HL-60 (cell line): ENCODE data around the gene AKR1E2.

Source experiments
- POLR2AphosphoS5 ChIP-seq: IDR thresholded peaks from 2 replicates; pipeline ENCODE4 v1.6.1; 2012; ENCODE audit warnings: low read depth
- TF ChIP-seq, protein P1 (sequence below): IDR thresholded peaks from one replicate; pipeline ENCODE4 v1.5.1; 2011; ENCODE audit warnings: low read length, control low read depth, inconsistent platforms; ENCODE audit not compliant: insufficient read depth
- TF ChIP-seq, protein P2 (sequence below): IDR thresholded peaks from 2 replicates; pipeline ENCODE4 v1.6.1; 2012; ENCODE audit warnings: low read depth; ENCODE audit not compliant: insufficient replicate concordance

DNA sequence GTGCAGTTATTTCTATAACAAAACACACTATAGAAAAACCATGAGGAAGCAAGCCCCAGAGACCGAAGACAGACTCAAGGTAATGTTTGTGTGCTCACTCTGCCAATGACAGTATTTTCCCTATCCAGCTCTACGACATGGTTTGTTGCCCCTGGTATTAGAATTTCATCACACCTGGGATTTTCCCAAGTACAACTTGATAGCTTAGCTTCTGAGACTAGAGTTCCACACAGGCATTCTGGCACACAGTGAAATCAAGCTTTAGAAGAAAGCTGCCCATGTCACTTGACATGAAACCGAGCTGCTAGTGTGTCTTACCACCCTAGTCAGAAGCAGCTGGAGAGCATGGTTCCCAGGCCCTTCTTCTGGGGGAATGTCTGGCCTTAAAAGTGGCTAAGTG lies 44.1 kb upstream of the AKR1E2 start:
- TF ChIP-seq, protein P1, sequence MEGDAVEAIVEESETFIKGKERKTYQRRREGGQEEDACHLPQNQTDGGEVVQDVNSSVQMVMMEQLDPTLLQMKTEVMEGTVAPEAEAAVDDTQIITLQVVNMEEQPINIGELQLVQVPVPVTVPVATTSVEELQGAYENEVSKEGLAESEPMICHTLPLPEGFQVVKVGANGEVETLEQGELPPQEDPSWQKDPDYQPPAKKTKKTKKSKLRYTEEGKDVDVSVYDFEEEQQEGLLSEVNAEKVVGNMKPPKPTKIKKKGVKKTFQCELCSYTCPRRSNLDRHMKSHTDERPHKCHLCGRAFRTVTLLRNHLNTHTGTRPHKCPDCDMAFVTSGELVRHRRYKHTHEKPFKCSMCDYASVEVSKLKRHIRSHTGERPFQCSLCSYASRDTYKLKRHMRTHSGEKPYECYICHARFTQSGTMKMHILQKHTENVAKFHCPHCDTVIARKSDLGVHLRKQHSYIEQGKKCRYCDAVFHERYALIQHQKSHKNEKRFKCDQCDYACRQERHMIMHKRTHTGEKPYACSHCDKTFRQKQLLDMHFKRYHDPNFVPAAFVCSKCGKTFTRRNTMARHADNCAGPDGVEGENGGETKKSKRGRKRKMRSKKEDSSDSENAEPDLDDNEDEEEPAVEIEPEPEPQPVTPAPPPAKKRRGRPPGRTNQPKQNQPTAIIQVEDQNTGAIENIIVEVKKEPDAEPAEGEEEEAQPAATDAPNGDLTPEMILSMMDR, result no peak
- no peak for TF ChIP-seq POLR2AphosphoS5
- TF ChIP-seq, protein P2, sequence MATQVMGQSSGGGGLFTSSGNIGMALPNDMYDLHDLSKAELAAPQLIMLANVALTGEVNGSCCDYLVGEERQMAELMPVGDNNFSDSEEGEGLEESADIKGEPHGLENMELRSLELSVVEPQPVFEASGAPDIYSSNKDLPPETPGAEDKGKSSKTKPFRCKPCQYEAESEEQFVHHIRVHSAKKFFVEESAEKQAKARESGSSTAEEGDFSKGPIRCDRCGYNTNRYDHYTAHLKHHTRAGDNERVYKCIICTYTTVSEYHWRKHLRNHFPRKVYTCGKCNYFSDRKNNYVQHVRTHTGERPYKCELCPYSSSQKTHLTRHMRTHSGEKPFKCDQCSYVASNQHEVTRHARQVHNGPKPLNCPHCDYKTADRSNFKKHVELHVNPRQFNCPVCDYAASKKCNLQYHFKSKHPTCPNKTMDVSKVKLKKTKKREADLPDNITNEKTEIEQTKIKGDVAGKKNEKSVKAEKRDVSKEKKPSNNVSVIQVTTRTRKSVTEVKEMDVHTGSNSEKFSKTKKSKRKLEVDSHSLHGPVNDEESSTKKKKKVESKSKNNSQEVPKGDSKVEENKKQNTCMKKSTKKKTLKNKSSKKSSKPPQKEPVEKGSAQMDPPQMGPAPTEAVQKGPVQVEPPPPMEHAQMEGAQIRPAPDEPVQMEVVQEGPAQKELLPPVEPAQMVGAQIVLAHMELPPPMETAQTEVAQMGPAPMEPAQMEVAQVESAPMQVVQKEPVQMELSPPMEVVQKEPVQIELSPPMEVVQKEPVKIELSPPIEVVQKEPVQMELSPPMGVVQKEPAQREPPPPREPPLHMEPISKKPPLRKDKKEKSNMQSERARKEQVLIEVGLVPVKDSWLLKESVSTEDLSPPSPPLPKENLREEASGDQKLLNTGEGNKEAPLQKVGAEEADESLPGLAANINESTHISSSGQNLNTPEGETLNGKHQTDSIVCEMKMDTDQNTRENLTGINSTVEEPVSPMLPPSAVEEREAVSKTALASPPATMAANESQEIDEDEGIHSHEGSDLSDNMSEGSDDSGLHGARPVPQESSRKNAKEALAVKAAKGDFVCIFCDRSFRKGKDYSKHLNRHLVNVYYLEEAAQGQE, result no peak
